Right lung (tissue), 10 donors: ENCODE data around the gene KLK3. TPM values are rescaled to one million over a fixed set of nuclear protein-coding genes. Genes with fewer than 3 reads are reported as not detected.
"Not testable (repeated sequence)": the region's sequence is repeated elsewhere in the genome, so short reads cannot be mapped to it uniquely, and the experiment has no call there.

Experiments used
- DNase-seq, 2 donors: peaks; one replicate each; pipeline ENCODE4 v3.0.0-alpha.2; 2013
- long read RNA-seq, 8 donors: transcript quantifications; one replicate each; lab custom pipeline, GENCODE V29; 2026
- polyA plus RNA-seq, 5 donors: library from polyadenylated mRNA; unstranded; fragments of 120-200 nt; gene quantifications; one replicate each; pipeline versions ENCODE4 v1.2.1 to v1.2.3, GENCODE V29; 2013; ENCODE audit warnings: inconsistent platforms in 1 of 5, low replicate concordance in 1 of 5; ENCODE audit not compliant: insufficient read length in 5 of 5, insufficient read depth in 1 of 5

Gene KLK3
- not detected for polyA plus RNA-seq
- long read RNA-seq, donor 1 = 0 reads
- long read RNA-seq, donor 2 = 0 reads
- long read RNA-seq, donor 3 = 0 reads
- long read RNA-seq, donor 4 = 0 reads
- long read RNA-seq, donor 5 = 0 reads
- long read RNA-seq, donor 6 = 0 reads
- long read RNA-seq, donor 7 = 0 reads
- long read RNA-seq, donor 8 = 0 reads

- DNase-seq = no peak
Measured at GRCh38 chr19:50854636-50855410, at the start of gene KLK3. Gene KLK3 (plus strand): TSS chr19:50854915. CDS start chr19:50854956, 41 bp downstream.

DNA sequence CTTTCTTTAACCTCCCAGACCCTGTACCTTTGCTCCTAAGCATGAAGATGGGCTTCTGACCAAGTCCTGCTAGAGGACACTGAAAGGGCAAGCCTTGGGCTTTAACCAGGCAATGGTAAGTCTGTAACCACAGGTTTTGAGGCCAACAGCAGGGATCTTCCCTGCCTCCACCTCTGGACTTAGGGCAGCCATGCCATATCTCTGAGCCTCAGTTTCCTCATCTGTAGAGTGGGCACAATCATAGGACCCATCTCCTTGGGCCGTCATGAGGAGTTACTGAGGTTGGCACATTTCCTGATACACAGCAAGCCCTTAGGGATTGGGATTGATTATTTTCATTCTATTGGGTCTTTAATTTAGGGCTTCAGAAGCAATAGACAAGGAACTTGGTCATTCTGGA lies 45.9 kb upstream of the KLK3 start:
- no peak for DNase-seq

DNA sequence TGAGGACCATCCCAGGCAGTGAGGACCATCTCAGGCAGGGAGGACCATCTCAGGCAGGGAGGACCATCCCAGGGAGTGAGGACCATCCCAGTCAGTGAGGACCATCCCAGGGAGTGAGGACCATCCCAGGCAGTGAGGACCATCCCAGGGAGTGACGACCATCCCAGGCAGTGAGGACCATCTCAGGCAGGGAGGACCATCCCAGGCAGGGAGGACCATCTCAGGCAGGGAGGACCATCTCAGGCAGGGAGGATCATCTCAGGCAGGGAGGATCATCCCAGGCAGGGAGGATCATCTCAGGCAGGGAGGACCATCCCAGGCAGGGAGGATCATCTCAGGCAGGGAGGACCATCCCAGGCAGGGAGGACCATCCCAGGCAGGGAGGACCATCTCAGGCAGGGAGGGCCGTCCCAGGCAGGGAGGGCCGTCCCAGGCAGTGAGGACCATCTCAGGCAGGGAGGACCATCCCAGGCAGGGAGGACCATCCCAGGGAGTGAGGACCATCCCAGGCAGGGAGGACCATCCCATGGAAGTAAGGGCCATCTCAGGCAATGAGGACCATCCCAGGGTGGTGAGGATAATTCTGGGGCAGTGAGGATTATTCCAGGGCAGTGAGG lies 43.0 kb upstream of the KLK3 start:
- DNase-seq = not testable (repeated sequence)

GRCh38 chr19:50812474-50812873 lies 42.2 kb upstream of the KLK3 start:
- DNase-seq = no peak

DNA sequence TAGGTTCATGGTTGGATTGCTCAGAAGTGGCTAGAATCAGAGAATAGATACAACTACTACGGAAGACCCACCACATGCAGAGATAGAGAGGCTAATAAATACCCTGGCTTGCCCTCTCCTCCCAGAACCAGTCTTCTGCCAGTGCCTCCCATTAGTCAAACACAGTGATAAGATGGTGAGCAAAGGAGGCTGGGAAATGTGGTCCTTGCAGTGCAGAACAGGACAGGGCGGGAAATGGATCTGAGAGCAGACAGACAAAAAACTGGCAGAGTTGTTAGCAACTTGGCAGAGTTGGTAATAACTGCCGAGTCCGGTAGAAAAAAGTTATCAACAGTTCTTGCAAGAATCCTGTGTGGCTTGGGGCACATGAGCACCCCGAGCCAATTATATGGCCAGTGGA lies 39.8 kb upstream of the KLK3 start:
- DNase-seq = no peak

- DNase-seq = no peak
Measured at GRCh38 chr19:50815439-50815838, 39.3 kb upstream of the KLK3 start.

DNA sequence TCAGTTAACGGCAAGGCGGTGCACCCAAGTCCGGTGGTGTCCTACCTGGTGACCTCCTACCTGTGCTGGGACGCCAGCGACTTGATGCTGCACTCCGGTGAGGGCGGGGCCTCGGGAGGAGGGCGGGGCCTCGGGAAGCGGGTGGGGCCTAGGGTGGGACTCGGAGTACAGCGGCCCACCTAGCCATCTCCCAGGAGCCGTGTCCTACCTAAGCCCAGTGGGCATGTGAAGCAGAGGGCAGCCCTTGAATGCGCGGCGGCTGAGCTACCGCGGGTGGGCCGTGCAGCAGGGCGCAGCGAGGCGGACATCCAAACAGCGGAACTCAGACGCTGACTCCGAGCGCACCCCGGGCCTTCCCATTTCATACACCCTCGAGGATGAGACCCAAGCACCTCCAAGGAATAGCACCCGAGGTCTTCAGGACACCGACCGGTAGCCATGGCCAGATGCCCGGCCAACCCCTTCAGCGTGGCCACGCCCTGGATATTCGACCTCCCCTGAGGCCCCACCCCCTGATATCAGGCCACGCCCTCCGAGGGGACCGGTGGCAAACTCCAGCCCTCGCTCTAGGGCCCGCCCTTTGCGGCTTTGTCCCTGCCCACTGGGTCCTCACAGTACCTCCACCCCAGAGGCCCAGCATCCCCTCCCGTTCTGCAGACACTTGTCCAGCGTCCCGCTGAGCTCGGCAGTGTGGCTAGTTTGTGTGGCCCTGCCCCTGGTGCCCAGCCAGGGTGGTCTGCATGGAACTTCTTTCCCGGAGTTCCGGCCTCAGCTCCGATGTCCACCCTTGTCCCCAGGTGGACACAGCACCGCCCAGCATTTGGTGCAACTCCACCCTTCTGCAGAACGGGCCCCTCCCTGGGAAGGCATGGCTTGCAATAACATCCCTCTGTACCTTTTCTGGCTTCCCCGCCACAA lies 36.5 kb upstream of the KLK3 start:
- DNase-seq = no peak

DNA sequence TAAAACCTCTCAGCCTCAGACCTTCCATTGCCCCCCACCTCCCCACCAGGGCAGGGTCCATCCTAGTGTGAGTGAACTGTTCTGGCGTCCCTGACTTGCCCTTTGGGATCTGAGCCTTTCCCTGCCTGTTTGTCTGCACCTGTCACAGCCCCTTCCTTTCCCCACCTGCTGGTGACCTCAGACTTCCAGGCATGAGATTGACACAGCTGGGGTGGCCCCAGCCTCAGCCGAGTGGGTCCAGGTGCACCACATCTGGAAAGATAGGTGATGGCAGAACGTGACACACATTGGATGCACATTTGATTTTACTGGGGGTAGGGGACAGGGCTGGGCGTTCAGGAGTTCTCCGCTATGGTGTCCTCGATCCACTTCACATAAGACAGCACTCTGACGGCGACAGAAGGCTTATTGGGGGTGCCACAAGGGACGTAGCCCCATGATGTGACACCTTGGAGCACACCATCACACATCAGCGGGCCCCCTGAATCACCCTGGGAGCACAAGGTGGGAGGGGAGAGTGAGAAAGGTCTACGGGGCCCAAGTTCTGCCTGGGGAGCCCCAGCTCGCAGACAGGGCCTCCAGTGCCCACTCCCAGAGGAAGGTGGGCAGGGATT lies 35.7 kb upstream of the KLK3 start:
- no peak for DNase-seq

DNA sequence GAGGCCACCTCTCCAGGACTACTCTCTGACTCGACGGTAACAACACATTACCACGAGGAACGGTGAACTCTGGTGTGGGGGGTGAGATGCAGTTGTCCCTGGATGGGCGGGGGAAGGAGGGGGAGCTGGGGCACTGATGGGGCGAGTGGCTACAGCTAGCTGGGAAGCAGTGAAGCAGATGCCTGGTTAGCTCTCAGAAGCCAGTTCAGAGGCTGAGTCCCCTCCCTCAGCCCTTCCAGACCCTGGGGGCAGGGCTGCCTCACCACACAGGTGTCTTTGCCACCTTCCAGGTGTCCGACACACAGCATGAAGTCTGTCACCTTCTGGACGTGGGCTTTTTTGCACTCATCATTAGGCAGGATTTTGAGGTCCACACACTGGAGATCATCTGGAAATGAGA lies 35.1 kb upstream of the KLK3 start:
- no peak for DNase-seq

GRCh38 chr19:50820086-50820485 lies 34.6 kb upstream of the KLK3 start:
- DNase-seq = no peak

DNA sequence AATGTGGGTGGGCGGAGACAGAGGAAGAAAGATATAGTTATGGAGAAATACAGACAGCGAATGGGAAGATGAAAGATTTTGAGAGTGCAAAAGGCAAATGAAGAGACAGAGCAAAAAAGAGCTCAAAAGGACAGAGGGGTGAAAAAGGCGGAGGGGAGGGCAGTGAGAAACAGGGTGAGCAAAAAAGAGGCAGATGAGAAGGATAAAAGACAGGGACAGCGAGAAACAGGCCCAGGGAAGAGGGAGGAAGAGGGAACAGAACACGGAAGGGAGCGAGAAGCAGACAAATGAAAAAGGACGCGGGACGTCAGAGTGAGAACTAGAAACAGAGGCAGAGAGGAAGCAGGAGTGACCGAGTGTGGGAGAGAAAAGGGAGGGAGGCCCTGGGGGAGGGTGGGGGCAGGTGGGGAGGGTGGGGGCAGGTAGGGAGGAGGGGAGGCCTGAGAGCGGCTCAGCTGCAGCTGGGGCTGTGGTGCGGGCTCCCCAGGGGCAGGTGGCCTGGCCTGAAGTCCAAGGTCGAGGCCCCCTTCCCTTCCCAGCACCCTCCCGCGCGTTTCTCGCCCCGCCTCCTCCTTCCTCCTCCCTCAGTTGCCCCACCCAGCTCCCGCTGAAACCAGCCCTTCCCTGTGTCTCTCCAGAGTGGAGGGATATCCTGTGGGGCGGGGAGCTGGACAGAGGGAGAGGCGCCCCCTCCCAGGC lies 34.0 kb upstream of the KLK3 start:
- DNase-seq = no peak

GRCh38 chr19:50821248-50821612 lies 33.5 kb upstream of the KLK3 start:
- no peak for DNase-seq

DNA sequence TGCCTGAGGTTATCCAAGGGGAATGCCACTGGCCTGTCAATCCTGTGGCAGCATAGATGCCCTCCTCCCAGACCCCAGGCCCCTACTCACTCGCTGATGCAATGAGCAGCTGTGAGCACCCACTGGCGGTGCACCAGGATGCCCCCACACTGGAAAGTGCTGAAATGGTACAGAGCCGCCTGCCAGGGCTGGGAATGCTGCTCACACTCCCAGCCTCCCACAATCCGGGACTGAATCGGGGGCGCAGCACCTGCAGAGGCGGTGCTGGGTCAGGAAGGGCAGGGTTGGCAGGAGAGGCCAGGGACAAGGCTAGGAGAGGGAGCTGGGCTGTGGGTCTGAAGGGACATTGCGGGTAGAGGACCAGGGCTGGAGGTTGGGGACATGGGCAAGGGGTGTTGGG lies 33.1 kb upstream of the KLK3 start:
- no peak for DNase-seq

DNA sequence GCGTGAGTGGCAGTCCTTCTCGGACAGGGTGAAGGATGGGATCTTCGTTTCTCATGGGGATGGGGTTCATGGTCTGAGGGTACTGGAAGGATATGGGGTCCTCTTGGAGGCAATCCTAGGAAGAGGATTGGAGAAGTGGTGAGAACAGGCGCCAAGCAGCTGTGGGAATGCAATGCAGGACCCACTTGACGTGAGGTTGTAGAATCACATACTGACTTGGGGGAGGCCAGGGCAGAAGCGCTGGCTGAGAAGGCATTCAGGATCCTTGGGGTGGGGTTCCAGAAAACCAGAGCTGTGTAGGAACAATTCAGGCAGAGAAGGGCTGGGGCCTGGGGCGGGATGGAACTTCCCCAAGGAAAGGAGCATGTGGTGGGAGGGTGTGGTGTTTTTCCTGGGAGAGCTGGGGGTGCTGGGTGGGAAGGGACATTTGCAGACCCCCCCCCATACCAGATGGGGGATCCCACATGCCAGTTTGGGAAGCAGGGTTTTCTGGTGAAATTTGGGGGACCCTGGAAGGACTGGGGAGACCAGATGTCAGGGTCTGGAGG lies 32.0 kb upstream of the KLK3 start:
- no peak for DNase-seq

GRCh38 chr19:50823389-50824042 lies 31.2 kb upstream of the KLK3 start, which contains the start of gene KLK1:
Gene KLK1 (minus strand): TSS chr19:50823787. CDS start chr19:50823748, 39 bp downstream.
- no peak for DNase-seq

DNA sequence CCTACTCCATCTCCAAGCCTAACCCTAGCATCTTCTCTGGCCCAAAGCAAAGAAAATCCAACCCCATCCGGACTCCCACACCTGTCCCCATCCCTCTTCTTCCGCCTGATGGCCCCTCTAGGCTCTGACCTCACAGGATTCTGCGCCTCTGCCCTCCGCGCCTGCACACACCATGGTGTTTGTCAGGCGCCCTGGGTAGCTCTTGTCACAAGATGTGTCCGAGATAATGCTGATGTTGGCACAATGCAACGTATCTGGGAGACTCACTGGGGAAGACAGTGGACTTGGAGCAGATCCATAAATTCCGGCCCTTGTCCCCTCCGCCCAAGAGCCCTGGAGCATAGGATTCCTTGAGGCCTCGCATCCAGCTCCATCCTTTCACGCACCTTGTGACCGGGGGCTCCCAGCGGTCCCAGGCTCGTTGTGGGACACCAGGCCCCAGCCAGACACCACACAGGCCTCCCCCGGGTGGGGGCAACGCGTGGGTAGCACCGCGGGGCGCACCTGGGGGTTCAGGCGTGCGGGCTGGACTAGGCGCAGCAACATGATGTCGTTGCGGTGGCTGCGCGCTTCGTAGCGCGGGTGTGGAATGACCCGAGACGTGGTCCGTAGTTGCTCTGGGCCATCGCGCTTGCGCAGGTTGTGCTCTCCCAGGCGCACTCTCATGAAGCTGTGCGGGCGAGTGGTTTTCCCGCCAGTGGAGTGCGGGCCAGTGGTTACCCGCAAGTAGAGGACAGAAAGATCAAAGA lies 28.0 kb upstream of the KLK3 start:
- DNase-seq = no peak

DNA sequence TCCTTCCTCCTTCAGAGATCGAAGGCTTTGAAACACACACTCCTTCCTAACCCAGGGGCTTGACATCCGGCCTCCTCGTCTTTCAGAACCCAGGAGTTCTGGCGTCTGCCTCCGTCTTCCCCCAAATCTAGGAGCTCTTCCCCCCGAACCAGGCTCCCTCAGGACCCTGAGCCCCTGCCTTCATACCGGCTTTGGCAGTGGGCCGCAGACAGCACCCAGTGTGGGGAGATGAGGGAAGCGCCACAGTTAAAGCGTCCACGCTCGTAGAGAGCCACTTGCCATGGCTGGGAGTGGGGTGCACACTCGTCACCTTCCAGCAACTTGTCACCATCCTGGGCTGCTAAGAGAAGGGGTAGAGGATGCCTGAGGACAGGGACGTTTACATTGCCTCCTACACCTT lies 27.2 kb upstream of the KLK3 start:
- no peak for DNase-seq

GRCh38 chr19:50829801-50830200 lies 24.9 kb upstream of the KLK3 start:
- no peak for DNase-seq
